Suppressor macrophage treated with lipopolysaccharide for 4 hours (primary cell): Measurements from ENCODE around the gene FAXDC2.

Experiments
- DNase-seq: peaks from one replicate; pipeline ENCODE4 v3.0.0-alpha.2; 2020

FAXDC2 gene

GRCh38 chr5:154850255-154851062 is at the start of gene FAXDC2:
FAXDC2 (minus strand) TSS chr5:154850603; CDS start chr5:154838178, 12,425 bp downstream.
- DNase-seq = peak; percentile 72

- no peak for DNase-seq
Measured at GRCh38 chr5:154900066-154900465, 49.7 kb upstream of the FAXDC2 start.

GRCh38 chr5:154899151-154899816 is 48.9 kb upstream of the FAXDC2 start:
- no peak for DNase-seq

DNA sequence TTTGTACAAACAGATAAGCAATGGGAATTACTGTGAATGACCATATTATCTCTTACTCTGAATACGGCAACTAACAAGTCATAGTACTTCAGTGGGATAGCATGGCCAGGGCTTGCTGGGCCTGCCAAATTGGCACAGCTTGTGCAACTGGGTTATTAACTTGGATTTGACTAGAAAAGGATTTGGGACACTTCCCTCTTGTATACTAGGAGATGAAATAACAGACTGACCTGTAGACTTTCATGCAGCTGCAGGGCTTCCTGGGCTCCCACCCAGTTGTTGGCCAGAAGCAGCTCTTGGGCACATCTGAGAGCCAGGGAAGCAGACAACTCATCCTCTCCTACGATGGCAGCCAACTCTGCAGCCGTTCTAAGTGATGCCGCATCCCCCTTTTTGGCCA is 47.8 kb upstream of the FAXDC2 start:
- DNase-seq = no peak

- DNase-seq = no peak
Measured at GRCh38 chr5:154896562-154897165, 46.3 kb upstream of the FAXDC2 start.

DNA sequence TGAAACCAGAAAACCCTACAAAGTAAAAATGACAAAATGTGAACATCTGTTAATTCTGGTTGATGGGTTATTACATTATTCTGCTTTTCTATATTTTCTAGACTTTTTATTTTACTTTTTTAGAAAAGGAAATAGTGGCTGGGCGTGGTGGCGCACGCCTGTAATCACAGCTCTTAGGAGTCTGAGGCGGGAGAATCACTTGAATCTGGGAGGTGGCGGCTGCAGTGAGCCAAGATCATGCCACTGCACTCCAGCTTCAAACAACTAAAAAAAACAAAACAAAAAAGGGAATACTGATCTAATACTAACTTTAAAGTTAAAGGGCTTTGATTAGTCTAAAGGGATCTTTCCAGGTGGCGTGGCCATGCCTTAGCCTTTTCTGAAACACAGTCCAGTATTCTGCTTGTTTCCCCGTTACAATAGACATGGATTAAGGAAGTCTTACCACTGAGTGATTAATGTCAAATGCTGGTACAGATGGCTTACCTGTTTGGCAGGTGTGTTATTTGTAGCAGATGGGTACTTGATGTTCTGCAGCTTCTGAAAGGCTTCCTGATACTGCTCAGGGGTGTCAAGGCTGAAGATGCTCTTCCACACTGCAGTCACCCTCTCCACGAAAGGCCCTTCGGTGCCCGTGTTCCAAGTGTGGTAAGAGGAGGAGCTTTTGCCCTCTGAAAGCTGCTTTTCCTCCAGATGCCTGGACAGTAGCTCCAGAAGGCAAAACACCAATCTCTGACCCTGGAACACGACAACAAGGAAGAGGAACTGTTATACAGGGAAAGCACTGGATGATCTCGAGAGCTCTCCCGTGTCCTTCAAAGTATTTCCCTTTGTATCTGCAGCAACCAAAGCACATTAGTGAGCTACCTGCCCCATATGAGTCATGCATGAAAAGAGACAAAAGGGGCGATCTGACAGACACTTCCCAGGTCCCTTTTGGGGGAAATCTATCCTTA is 45.5 kb upstream of the FAXDC2 start:
- no peak for DNase-seq

- DNase-seq = no peak
Measured at GRCh38 chr5:154893381-154893780, 43.0 kb upstream of the FAXDC2 start.

- DNase-seq = no peak
Measured at GRCh38 chr5:154892369-154892771, 42.0 kb upstream of the FAXDC2 start.

GRCh38 chr5:154885439-154885838 is 35.0 kb upstream of the FAXDC2 start:
- peak; percentile 29 for DNase-seq

DNA sequence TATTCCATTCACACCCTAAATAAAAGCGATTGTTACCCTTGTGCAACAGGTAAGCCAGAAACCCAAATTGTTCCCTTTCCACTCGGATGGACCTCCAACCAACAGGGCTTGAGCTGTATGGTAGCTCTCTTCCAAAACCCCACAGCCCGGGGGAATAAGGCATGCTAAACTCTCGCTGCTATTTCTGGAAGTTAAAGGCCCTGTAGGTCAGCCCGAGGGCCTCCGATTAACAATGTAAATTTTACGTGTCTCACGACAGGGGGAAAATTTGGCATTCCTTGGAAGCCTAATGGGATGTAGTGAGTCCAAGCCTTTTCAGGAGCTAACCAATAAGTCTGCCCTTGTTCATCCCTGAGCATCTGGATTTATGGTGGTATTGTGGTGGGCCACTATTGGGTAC is 34.0 kb upstream of the FAXDC2 start:
- DNase-seq = no peak

GRCh38 chr5:154881986-154882385 is 31.6 kb upstream of the FAXDC2 start:
- DNase-seq = no peak

DNA sequence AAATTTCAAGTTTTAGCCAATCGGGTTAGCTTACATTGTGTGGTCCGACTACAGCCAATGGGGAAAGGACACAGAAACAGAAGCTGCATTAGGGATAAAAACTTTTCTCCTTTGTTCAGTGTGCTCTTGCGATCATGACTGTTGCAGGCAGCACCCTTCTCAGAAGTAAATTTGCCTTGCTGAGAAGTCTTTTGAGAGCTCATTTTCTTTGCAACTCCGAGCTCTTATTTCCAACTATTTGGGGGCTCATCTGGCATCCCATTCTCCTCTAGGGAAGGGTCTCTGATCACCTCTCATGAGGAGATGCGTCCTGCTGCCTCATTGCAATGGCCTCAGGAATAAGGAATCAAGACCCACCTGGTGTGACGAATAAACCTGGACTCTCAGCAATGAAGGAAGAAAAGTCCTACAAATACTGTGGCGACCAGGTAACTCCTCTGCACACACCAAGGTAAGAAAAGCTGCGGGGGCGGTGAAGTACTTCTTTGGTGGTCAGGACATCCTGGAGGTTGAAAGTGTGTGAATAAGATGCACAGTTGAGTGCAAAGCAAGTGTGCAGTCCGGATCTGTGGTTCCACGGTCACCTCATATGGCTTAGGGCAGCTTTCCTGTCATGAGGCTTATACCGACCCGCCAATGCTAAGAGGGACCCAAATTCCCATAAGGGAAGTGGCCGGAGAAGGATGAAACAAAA is 28.4 kb upstream of the FAXDC2 start:
- no peak for DNase-seq

DNA sequence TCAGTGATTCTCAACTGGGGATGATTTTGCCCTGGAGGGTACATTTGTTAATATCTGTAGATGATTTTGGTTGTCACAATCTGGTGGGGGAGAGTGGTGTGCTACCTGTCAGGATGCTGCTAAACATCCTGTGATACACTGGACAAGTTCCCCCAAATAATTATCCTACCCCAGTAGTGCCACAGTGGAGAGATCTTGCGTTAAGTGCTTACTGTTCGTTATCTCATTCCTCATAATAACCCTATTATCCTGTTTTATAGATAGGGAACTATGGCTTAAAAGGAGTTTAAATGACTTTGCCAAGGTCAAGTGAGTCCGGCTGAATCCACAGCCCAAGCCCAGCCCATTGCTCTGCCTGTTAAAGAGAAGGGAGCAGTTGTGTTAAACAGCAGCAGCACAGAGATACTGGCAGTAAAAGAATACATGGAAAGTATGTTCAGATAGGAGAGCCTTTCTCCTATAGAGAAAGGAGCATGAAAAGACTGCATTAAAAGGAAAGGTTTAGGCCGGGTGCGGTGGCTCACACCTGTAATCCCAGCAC is 23.5 kb upstream of the FAXDC2 start:
- no peak for DNase-seq

DNA sequence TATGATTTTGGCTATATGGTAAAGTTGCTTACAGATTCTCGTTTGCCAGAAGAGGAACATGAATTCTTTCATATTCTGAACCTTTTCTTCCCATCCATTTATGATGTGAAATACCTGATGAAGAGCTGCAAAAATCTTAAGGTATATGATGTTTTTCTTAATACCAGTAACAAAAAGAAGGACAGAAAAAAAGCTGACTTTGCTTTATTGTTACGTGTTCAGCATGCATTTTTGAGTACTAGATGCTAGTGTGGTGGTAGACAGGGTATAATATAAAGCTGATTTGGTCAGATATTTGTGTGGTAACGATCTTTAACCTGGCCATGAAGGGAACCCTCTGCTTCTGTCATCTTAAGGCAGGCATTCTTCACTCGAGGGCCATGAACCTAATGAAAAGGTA is 21.3 kb upstream of the FAXDC2 start:
- no peak for DNase-seq

- DNase-seq = no peak
Measured at GRCh38 chr5:154868702-154869101, 18.3 kb upstream of the FAXDC2 start.

DNA sequence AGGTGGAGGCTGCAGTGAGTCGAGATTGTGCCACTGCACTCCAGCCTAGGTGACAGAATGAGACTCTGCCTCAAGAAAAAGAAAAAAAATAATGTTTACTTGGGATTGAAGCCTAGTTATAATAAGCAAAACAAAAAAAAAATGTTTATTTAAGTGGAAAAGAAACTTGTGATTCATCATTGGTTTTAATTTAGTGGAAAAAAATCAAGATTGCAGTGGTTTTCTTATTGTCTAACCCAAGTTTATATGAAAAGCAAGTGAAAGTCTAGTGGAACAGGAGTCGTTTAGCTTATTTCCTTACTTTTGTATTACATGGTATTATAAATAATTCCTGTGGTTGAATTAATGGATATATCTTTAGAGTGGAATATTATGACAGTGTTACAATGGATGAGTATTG is 16.4 kb upstream of the FAXDC2 start:
- DNase-seq = no peak

DNA sequence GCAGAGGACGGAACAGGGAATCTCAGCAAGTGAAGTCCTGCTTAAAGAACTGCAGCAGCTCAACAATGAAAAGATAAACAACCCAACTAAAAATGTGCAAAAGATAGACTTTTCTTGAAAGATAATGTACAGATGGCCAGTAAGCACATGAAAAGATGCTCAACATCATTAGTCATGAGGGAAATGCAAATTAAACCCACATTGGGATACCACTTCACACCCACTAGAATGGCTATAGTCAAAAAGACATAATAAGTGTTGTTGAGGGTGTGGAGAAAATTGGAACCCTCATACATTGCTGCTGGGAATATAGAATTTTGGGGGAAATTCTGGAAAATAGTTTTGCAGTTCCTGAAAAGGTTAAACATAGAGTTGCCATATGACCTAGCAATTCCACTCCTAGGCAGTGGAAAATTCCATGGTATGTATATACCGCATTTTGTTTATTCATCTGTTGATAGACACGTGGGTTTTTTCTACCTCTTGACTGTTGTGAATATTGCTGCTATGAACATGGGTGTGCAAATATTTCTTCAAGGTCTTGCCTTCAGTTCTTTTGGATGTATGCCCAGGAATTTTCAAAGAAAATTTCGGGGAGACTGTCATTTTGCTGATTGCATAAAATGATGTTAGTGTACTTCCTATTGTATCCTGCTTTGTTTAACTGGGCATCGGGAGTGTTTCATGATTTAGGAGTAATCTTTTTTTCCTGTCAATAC is 15.2 kb upstream of the FAXDC2 start:
- DNase-seq = no peak

- DNase-seq = no peak
Measured at GRCh38 chr5:154863291-154864080, 13.1 kb upstream of the FAXDC2 start.

DNA sequence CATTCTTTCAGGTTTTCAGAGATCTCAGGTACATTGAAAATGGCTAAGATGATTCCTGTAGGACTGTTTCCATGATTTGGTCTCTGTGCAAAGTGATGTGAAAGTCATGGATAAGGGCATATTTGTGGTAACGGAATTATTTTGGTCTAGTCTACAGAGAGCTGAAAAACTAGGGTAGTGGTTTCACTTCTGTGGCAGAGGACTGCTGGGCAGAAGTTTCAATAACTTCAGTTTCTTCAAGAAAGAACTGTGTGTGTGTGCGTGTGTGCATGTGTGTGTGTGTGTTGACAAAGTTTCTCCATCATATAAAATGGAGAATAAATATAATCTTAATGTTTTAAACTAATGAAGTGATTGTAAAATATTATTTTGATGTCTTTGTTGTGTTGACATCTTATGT is 12.4 kb upstream of the FAXDC2 start:
- DNase-seq = peak; percentile 41

- no peak for DNase-seq
Measured at GRCh38 chr5:154861946-154862345, 11.5 kb upstream of the FAXDC2 start.
